COLO829 (cell line): ENCODE results near the gene POU2AF3.

Experiments used
- DNase-seq: peaks from one replicate; pipeline ENCODE4 v3.0.0; 2012; ENCODE audit warnings: low spot score

Gene POU2AF3

DNA sequence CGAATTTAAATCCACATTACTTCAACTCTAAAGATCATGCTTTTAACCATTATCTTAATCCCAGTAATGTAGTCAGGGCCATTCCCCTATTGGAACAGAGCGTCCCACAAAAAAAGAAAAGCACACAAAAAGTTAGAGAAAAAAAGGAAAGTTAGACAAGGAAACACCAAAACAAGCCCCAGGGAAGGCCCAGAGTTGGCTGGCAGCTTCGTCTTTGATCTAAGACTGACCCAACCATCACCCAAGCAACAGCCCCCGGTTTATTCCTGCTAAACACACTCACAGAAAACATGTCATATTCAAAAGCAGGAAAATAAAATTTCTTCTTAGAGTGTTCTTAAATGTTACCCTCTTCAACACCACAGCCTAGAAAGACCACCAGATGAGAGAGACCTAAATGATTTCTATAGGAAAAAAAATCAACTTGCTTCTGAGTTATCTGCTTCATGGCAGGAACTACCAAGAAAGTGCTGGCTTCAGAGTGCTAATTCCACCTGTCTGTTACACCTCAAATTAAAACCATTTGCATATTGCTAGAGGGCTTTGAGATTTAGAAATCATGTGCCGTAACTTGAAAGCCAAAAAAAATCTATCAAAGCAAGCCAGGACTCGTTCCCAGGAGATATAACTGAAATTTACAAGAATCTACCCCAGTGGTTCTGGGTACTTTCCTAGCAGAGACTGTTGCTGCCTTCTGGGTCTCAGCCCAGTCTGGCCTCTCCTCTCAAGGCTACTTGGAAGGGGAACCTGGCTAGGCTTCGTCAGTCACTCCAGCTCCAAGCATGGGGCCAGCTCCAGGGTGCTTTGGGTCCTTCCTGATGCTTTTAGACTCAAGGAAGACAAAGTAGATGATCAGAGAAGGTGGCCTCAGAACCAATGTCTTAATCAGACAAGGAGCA lies 31.2 kb downstream of the POU2AF3 start:
- no peak for DNase-seq

DNA sequence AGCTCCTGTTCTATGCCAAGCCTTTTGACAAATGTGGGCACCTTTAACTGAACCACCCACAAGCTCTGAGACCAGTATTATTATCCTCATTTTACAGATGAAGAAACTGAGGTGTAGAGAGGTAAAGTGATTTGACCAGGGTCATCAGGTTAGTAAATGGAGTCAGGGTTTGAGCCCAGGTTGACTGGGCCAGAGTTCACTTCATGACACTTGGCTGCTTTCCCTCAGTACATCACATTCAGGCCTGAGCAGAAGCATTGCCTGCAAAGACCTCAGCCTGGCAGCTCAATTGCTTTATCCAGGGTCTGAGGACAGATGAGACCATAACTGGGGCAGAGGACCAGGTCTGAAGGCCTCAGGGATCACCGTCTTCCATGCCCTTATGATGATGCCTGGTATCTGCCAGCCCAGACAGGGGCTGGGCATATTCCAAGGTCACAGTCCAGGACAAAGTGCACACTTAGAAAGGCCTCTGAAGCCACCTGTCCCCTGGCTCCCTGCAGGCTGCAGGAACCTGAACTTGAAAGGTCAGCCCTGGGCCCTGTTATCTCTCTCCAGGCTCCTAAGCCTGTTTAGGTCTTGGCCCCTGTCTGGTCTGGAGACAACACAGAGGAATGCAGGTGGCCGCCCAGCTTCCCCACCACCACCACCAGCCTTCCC lies 32.0 kb downstream of the POU2AF3 start:
- no peak for DNase-seq

DNA sequence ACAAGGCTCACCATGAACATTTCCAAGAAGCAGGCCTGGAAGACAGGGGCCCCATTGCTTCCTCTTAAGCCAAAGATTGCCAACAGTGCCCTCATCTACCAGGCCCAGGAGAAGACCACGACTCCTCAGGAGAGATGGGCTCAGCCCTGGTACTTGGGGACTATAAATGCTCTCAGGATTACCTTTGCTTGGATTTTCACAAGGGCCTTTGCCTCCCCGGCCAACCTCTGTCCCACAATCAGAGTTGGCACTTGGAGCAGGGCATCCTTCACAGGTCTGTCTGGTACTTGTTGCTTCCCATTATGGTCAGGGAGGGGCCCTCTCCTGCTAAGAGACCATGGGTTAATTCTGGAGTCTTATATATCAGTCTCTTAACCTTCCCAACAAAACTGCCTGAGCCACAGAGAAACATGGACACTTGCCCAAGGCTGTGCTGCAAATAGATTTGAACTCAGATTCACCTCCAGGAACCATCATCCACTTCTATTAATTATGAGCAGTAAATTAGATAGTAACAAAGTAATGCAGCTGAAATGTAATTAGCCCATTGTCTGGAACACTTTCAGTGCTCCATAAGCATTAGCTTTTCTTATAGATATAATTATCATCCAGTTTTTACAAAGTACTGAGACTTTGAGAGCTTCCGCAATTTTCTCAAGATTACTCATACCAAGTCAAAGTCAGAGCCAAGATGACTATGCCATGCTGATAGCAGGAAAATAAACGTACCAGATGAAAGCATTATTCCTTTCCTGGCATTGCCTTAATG lies 33.5 kb downstream of the POU2AF3 start:
- no peak for DNase-seq

DNA sequence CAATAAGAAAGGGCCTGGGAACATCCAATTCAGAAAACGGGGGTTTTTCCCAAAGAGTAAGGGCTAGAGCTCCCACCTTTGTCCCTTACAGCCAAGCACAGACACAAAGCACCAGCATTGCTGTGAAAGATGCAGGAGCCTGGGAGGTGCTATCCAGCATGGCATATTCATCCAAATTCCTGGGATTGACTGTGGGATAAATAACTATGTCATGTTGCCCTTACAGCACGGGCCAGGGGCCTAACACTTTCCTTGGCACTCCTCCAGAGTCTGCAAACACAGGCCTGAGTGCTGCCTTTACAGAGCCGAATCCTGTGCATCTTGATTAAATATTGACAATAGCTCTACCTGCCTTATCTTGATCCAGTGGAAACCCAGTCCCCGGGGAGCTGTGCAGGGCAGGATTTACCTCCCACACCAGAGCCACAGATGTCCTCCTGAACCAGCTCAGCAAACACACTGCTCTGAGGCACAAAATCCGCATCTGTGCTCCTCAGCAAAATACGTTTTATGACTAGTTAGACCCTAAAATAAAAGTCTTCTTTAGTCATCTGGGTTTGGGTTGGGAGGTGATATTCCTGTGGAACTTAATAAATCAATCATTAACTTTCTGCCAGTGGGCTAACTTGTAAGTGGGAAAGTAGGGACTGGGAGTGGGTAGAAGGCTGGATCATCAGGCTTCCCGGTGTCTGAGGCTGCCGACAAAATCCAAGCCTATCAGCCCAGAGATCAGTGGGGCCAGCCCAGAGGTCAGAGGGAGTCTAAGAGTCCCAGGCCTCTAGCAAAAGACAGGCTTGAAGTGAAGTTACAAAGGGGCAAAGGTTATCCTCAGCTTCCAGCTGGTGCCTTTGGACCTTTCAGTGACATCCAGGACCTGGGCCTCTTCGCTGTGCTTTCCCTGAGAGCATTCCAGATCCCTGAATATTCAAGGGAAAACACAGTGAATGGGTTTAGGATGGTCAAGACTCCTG lies 36.5 kb downstream of the POU2AF3 start:
- no peak for DNase-seq

DNA sequence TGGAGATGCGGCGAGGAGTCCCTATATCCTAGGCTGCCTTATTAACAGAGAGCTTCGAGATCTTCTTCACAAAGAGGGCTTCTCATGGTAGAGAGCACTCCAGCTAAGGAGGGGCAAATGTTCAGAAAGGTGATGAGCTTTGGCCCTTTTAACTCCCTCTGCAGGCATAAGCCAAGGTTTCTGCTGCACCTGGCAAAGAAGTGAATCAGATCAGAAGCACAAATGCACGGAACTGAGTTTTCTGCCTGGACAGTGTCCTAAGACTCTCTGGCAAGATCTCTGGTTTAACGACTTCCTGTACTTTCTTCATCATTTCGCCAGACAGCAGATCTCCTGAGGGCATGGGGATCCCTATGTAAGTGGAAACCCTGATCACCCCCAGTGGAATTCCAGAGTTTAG lies 37.2 kb downstream of the POU2AF3 start:
- no peak for DNase-seq

DNA sequence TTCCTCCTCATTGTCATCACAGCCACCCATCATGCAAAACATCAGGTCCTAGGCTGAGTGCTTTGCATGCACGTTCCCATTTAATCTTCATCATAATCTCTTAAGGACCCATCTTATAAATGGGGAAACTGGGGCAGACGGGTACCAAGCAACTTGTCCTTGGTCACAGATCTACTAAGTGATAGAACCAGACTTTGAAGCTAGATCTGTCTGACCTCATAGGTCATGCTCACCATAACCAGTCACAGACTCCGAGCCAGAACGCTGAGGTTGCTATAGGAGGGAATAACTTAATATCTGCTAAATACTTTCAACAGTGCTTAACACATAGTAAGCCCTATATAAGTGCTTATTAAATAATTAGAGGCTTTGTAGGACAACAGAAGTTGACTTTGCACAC lies 37.7 kb downstream of the POU2AF3 start:
- DNase-seq, result no peak

DNA sequence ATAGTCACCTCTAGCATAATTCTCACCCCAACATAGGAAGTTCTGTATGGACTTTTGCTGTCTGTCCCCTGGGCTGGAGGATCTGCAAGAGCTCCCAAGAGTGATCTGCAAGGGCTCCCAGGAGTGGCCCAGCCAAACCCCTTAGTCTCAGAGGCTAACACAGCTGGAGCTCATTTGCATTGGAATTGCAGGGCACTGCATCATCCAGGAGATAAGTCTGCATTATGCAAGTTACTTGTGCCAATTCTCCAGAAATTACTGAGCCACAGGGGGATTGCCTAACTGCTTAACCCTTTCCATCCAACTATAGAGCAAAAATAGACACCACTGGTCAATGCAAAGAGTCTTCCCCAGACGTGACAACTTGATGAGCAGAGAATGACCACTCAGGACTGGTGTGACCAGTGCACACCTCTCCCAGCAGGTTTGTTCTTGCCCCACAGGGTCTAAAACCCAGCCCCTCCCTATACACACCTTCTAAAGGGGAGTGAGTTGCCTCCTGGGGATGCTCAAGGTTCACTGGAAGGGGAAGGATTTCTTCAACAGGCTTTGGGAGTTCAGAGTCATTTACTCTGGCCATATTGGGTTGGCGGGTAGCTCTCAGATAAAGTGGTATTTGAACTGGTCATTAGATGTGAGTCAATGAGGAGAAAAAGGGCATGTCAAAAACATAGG lies 38.4 kb downstream of the POU2AF3 start:
- no peak for DNase-seq

DNA sequence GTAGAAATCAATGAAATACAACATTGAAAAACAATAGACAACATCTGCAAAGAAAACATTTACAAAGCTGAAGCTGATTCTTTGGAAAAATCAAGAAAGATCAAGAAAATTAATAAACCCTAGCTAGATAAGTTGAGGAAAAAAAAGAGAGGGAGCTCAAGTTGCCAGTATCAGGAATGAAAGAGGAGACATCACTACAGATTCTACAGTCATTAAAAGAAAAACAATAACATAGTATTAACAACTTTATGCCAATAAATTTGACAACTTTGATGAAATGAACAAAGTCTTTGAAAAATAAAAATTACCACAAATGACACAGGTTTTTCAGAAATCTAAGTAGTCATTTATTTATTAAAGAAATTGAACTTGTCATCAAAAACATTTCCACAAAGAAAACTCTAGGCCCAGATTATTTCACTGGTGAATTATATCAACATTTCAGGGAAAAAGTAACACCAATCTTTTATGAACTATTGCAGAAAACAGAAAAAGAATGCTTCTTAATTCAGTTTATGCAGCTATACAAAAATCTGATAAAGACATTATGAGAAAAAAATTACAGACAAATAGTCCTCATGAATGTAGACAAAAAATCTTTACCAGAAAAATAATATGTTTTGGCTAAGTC lies 41.5 kb downstream of the POU2AF3 start:
- no peak for DNase-seq

DNA sequence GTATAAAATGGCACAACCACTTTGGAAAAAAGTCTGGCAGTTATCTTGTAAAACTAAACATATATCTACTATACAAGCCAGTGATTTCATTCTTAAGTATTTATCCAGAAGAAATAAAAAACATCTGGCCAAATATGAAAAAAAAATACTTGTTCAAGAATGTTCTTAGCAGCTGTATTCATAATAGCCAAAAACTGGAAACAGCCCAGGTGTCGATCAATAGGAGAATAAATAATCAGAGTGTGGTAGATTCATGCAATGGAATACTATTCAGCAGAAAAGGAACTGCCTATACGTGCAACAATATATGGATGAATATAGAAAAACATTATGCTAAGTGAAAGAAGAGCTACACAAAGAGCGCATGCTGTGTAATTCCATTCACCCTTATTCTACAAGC lies 44.0 kb downstream of the POU2AF3 start:
- no peak for DNase-seq

DNA sequence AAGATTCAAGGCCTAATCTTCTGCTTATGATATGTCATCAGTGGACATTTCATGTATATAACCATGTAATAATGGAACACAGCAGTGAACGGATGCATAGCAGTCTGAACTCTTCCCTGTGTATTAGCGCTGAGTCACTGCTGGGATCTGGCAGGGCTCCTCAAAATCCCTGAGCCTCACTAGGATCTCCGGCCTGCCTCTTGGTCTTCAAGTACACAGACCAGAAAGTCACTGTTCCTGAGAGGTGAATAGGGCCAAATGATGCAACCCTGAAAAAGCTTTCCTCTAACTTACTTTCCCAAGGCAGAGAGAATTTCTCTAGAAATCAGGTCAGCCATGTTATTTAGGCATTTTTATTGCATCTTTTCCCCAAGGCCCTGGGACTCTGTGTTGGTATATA lies 45.7 kb downstream of the POU2AF3 start:
- no peak for DNase-seq

DNA sequence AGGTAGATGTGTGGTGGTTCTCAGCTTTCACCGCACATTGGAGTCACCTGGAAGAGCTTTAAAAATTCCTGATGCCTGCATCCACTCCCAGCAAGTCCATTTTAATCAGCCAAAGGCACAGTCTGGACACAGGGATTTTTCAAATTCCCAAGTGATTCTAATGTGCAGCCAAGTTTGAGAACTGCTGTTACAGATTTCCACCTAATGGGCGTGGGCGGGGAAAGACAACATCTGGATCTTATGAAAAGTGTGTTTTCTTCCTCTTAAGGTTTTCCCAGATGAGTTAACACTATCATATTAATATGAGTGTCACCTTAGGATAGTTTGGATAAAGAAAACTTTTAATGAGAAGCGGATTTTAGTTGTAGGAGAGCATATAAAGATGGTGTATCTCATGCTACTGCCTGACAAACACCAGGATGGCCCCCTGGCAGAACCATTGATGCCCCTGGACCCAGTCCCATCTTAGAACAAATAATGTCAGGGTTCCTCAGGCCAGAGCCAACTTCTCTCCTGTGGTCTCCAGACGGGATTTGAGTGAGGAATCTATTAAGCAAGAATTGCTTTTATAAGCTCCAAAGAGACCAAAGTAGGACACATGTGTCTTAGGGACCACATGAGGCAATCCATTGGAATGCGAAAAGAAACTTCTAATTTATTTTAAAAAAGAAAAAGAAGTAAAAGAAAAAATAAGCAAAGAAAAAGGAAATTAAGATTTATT lies 48.8 kb downstream of the POU2AF3 start:
- DNase-seq, result no peak

DNA sequence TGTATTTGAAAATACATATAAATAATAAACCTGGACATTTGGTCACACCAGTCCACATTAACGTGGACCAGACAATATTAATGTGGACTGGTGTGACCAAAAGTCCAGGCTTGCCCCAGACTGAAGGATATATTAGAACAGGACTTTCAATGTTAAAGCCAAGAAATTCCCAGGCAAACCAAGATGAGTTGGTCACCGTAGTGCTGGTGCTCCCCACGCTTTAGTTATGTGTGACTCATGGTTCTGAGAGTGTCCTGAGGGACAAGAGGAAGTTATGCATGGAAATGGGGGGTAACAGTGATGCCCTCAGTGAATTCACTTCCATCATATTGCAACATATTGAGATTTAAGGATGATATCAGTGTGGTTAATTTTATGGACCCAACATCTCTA lies 49.4 kb downstream of the POU2AF3 start:
- DNase-seq, result no peak

DNA sequence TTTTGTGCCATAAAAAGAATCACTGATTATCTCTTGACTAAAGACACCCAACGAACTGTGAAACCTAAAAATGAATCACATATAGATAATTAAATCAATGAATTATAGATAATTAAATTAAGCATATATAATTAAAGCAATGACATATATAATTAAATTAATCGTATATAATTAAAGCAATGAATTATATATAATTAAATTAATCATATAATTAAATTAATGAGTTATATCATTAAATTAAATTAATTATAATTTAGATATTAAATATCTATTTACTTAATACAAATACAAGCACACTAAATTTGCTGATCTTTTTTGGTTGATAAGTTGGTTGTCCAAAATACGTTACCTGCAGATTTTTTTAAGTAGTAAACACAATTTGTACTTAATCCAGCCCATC lies 49.8 kb downstream of the POU2AF3 start:
- no peak for DNase-seq

DNA sequence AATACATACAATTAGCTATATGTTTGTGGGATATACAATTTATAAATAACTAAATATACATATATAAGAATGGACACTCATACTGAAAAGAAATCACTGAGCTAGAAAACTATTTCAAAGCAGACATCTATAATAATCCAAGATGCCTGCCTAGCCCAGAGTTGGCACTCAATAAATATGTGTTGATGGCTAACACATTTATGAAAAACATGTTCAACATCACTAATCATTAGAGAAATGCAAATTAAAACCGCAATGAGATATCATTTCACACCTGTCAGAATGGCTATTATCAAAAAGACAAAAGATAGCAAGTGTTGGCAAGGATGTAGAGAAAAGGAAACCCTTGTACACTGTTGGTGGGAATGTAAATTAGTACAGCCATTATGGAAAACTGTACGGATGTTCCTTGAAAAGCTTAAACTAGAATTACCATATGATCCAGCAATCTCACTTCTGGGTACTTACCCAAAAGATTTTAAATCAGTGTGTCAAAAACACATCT lies 50.9 kb downstream of the POU2AF3 start:
- DNase-seq, result no peak

DNA sequence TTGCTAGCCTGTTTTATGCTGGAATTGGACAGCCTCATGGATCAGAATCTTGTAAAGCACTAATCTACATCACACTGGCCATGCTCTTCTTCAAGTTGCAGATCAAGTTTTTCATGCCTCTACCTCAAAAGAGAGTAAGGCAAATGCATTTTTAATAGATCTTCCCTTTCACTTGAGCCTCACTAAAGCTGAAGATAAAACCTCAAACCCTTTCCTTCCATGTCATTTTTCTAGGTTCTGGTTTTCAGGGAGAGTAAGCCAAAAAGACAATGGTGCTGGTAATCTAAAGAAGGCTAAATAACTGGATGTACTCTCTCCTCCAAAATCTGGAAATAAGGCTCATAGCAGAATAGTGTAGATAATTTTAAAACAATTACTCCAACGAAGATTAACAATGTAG lies 52.5 kb downstream of the POU2AF3 start:
- DNase-seq, result no peak

DNA sequence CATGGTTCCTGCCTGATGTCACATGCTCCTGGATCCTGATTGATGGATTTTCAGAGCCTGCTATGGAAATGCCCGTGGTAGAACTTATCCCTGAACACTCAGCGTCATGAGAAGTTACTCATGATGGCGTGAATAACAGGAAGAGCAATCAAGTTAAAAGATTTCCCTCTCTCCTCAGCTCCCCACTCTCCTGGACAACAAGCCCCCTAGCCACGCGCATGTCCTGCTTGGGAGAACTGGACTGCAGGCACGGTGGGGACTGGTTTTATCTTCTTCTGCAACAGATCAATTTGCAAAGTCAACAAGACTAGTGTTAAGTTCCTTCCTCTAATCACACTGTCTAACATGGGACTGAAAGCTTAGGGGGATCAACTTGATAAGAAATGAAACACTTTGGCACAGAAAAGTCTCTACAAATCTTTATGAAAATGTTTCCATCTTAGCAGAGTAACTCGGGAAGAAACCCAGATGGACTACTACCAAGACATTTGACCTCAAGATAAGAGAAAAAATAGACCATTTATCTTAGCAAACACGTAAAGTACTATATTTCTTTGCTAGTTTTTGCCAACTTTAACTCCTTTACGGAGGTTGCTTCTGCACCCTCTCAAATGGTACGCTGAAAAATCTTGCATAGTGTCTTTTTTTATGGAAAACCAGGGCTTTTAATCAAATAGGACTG lies 53.2 kb downstream of the POU2AF3 start:
- DNase-seq, result no peak

DNA sequence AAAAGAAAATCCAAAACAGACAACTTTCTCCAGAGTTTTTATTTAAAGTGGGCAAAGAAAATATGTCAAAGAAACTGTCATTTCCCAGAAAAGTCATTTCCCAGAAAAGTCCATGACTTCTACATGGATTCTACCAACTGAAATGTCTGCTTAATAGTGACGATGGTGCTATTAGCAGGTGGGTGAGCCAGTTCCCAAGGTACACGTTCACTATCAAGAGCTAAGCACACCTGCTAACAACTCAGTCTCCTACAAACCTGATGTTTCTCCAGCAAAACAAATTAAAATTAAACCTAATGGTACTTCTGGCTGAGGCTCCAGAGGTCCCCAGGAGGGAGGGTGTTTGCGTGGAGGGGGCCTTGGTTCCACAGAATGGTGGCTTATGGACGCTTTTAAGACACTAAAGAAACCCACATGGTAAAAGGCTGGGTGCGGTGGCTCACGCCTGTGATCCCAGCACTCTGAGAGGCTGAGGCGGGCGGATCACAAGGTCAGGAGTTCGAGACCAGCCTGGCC lies 53.9 kb downstream of the POU2AF3 start:
- DNase-seq, result no peak

DNA sequence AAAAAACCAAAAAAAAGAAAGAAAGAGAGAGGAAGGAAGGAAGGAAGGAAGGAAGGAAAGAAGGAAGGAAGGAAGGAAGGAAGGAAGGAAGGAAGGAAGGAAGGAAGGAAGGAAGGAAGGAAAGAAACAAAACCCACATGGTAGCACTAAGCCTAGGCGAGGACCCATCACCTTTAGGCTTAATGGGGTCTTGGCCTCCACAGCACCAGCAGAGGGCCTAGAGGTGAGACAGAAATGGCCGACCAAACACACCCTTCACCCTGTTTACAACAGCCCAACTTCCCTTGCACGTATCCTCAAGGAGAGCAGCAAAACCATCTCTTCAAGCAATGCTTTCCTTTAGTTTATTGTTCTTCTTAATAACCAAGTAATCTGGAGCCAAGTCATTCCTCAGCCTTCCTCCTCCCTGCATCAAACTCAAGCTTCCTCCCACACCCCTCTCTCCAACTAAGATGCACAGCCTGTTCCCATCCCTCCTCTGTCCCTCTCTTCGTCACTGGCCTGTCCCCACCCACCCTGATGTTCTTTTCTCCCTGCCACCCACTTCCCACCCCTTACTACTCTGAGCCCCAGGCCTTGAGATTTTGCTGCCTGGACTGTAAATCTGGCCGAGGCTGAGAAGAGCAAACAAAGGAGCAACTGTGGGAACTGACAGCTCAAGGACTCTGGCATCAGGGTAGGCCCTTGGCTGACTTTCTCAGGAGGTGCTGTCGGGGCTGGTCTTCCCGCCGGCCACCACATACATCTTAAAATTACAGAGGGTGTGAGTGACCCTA lies 54.8 kb downstream of the POU2AF3 start:
- peak; percentile 28 for DNase-seq
